IgD-negative memory B cell (primary cell): Measurements from ENCODE around the gene PIK3R6. TPM values are rescaled to one million over a fixed set of nuclear protein-coding genes. Genes with fewer than 3 reads are reported as not detected.
"Not testable (repeated sequence)": the region's sequence is repeated elsewhere in the genome, so short reads cannot be mapped to it uniquely, and the experiment has no call there.

Source experiments
- H3K27ac Mint-ChIP-seq, 3 donors: one replicate each; pipeline ENCODE4 v1.8.0; 2020 to 2022; ENCODE audit warnings: mild to moderate bottlenecking in 3 of 3, mixed read lengths in 3 of 3, moderate library complexity in 1 of 3
- H3K27me3 Mint-ChIP-seq: one replicate; pipeline ENCODE4 v1.8.0; 2021; ENCODE audit warnings: mixed read lengths
- H3K36me3 Mint-ChIP-seq: one replicate; pipeline ENCODE4 v1.8.0; 2020; ENCODE audit warnings: mild to moderate bottlenecking, mixed read lengths
- H3K4me1 Mint-ChIP-seq, 3 donors: one replicate each; pipeline ENCODE4 v1.8.0; 2020 to 2022; ENCODE audit warnings: mixed read lengths in 3 of 3, mild to moderate bottlenecking in 1 of 3
- H3K4me3 Mint-ChIP-seq, 4 donors: one replicate each; pipeline ENCODE4 v1.8.0; 2020 to 2022; ENCODE audit warnings: mild to moderate bottlenecking in 4 of 4, mixed read lengths in 4 of 4, moderate library complexity in 3 of 4
- H3K9me3 Mint-ChIP-seq, 3 donors: one replicate each; pipeline ENCODE4 v1.8.0; 2020 to 2021; ENCODE audit warnings: mixed read lengths in 3 of 3, mild to moderate bottlenecking in 1 of 3
- polyA plus RNA-seq: library from polyadenylated mRNA; unstranded; fragments of 300-500 nt; fragmentation: Illumina TruSeq; gene quantifications from one replicate; pipeline ENCODE4 v1.2.3, GENCODE V29; 2021

Gene PIK3R6
- polyA plus RNA-seq, 1 donor from 2014 or later: 7.7 TPM

GRCh38 chr17:8887834-8888703 lies 20.6 kb upstream of the PIK3R6 start:
- Mint-ChIP-seq H3K36me3 (peaks cover 4% of the 10 kb centered on the region), H3K4me1 (peaks cover 5 to 11% (median 8%) of the 10 kb centered on the region in 3 donors), H3K27me3 (no peaks in the 10 kb centered on the region), H3K27ac (no peak overlapping the region), H3K4me3 (no peak overlapping the region), H3K9me3 (no peaks in the 10 kb centered on the region)

- H3K27ac Mint-ChIP-seq: no peak overlapping the region
- H3K9me3 Mint-ChIP-seq: no peaks in the 10 kb centered on the region
- no peak overlapping the region for H3K4me3 Mint-ChIP-seq
- peaks cover 3 to 6% (median 5%) of the 10 kb centered on the region in 3 donors for H3K4me1 Mint-ChIP-seq
- peaks cover 4% of the 10 kb centered on the region for H3K36me3 Mint-ChIP-seq
- H3K27me3 Mint-ChIP-seq: no peaks in the 10 kb centered on the region
Observed at GRCh38 chr17:8887301-8887700, 19.8 kb upstream of the PIK3R6 start.

GRCh38 chr17:8885967-8886684 lies 18.7 kb upstream of the PIK3R6 start:
- peaks cover 3% of the 10 kb centered on the region for H3K36me3 Mint-ChIP-seq
- H3K27me3 Mint-ChIP-seq: no peaks in the 10 kb centered on the region
- peak overlapping the region in 1 of 3 donors; percentile 64 for H3K27ac Mint-ChIP-seq
- H3K4me3 Mint-ChIP-seq: no peak overlapping the region
- H3K4me1 Mint-ChIP-seq: peaks cover 0 to 2% (median 0%) of the 10 kb centered on the region in 3 donors
- no peaks in the 10 kb centered on the region for H3K9me3 Mint-ChIP-seq

GRCh38 chr17:8885163-8885966 lies 17.9 kb upstream of the PIK3R6 start:
- H3K27ac Mint-ChIP-seq: peak overlapping the region in 1 of 3 donors; percentile 64
- not testable (repeated sequence) for H3K4me1 Mint-ChIP-seq, H3K36me3 Mint-ChIP-seq, H3K9me3 Mint-ChIP-seq, H3K4me3 Mint-ChIP-seq, H3K27me3 Mint-ChIP-seq

GRCh38 chr17:8884336-8884990 lies 17.0 kb upstream of the PIK3R6 start:
- H3K4me3 Mint-ChIP-seq: peak overlapping the region in 1 of 4 donors; percentile 33
- H3K27ac Mint-ChIP-seq: peak overlapping the region in 1 of 3 donors; percentile 93
- no peaks in the 10 kb centered on the region for H3K27me3 Mint-ChIP-seq
- H3K4me1 Mint-ChIP-seq: peaks cover 0 to 2% (median 0%) of the 10 kb centered on the region in 3 donors
- H3K36me3 Mint-ChIP-seq: peaks cover 5% of the 10 kb centered on the region
- no peaks in the 10 kb centered on the region for H3K9me3 Mint-ChIP-seq

- Mint-ChIP-seq H3K27me3 (no peaks in the 10 kb centered on the region), H3K4me1 (peaks cover 0 to 2% (median 0%) of the 10 kb centered on the region in 3 donors), H3K36me3 (peaks cover 9% of the 10 kb centered on the region), H3K9me3 (no peaks in the 10 kb centered on the region), H3K27ac (no peak overlapping the region), H3K4me3 (no peak overlapping the region)
Observed at GRCh38 chr17:8883353-8883752, 15.9 kb upstream of the PIK3R6 start.

- Mint-ChIP-seq H3K4me3 (no peak overlapping the region), H3K9me3 (no peaks in the 10 kb centered on the region), H3K4me1 (peaks cover 0 to 4% (median 0%) of the 10 kb centered on the region in 3 donors), H3K36me3 (peaks cover 13% of the 10 kb centered on the region), H3K27me3 (no peaks in the 10 kb centered on the region), H3K27ac (peak overlapping the region in 1 of 3 donors; percentile 69)
Observed at GRCh38 chr17:8881606-8882005, 14.1 kb upstream of the PIK3R6 start.

GRCh38 chr17:8880466-8880865 lies 13.0 kb upstream of the PIK3R6 start:
- Mint-ChIP-seq H3K4me1 (peaks cover 0 to 4% (median 0%) of the 10 kb centered on the region in 3 donors), H3K9me3 (no peaks in the 10 kb centered on the region), H3K4me3 (peak overlapping the region in 1 of 4 donors; percentile 54), H3K27ac (peak overlapping the region in 2 of 3 donors; percentile 48 to 94), H3K27me3 (no peaks in the 10 kb centered on the region), H3K36me3 (peaks cover 13% of the 10 kb centered on the region)

- H3K9me3 Mint-ChIP-seq: no peaks in the 10 kb centered on the region
- H3K4me3 Mint-ChIP-seq: no peak overlapping the region
- peaks cover 15% of the 10 kb centered on the region for H3K36me3 Mint-ChIP-seq
- peaks cover 0 to 6% (median 0%) of the 10 kb centered on the region in 3 donors for H3K4me1 Mint-ChIP-seq
- H3K27ac Mint-ChIP-seq: peak overlapping the region in 1 of 3 donors; percentile 69
- no peaks in the 10 kb centered on the region for H3K27me3 Mint-ChIP-seq
Observed at GRCh38 chr17:8879410-8879809, 11.9 kb upstream of the PIK3R6 start.

GRCh38 chr17:8877984-8878383 lies 10.5 kb upstream of the PIK3R6 start:
- Mint-ChIP-seq H3K4me3 (no peak overlapping the region), H3K4me1 (peaks cover 0 to 8% (median 3%) of the 10 kb centered on the region in 3 donors), H3K9me3 (no peaks in the 10 kb centered on the region), H3K27ac (peak overlapping the region in 1 of 3 donors; percentile 82), H3K36me3 (peaks cover 14% of the 10 kb centered on the region), H3K27me3 (no peaks in the 10 kb centered on the region)

- Mint-ChIP-seq H3K27ac (peak overlapping the region in 1 of 3 donors; percentile 50), H3K4me3 (peak overlapping the region in 1 of 4 donors; percentile 23), H3K36me3 (peaks cover 14% of the 10 kb centered on the region), H3K9me3 (no peaks in the 10 kb centered on the region), H3K27me3 (no peaks in the 10 kb centered on the region), H3K4me1 (peaks cover 0 to 8% (median 3%) of the 10 kb centered on the region in 3 donors)
Observed at GRCh38 chr17:8875957-8876356, 8.5 kb upstream of the PIK3R6 start.

GRCh38 chr17:8875436-8875835 lies 8.0 kb upstream of the PIK3R6 start:
- no peak overlapping the region for H3K27ac Mint-ChIP-seq
- no peaks in the 10 kb centered on the region for H3K27me3 Mint-ChIP-seq
- peaks cover 0 to 1% (median 0%) of the 10 kb centered on the region in 3 donors for H3K9me3 Mint-ChIP-seq
- peaks cover 0 to 8% (median 3%) of the 10 kb centered on the region in 3 donors for H3K4me1 Mint-ChIP-seq
- H3K36me3 Mint-ChIP-seq: peaks cover 14% of the 10 kb centered on the region
- H3K4me3 Mint-ChIP-seq: no peak overlapping the region

GRCh38 chr17:8873801-8874715 lies 6.6 kb upstream of the PIK3R6 start:
- Mint-ChIP-seq H3K4me1 (peaks cover 0 to 8% (median 3%) of the 10 kb centered on the region in 3 donors), H3K36me3 (peaks cover 8% of the 10 kb centered on the region), H3K9me3 (peaks cover 0 to 1% (median 0%) of the 10 kb centered on the region in 3 donors), H3K4me3 (no peak overlapping the region), H3K27ac (peak overlapping the region in 2 of 3 donors; percentile 31 to 39), H3K27me3 (no peaks in the 10 kb centered on the region)
